WERI-Rb-1 (cell line): Measurements from ENCODE around the gene C6orf89.
"Not testable (repeated sequence)": the region's sequence is repeated elsewhere in the genome, so short reads cannot be mapped to it uniquely, and the experiment has no call there.

Experiments used
- DNase-seq: peaks from one replicate; pipeline ENCODE4 v3.0.0-alpha.2; 2020
- H3K27ac ChIP-seq: fragments of 250-450 bp; sonication (Bioruptor Pico); 2 replicates; pipeline ENCODE4 v1.5.1; 2020; ENCODE audit warnings: mild to moderate bottlenecking, moderate library complexity
- H3K27me3 ChIP-seq: fragments of 250-450 bp; sonication (Bioruptor Pico); 2 replicates; pipeline ENCODE4 v1.5.1; 2021; ENCODE audit warnings: mild to moderate bottlenecking, low read depth, moderate library complexity; ENCODE audit not compliant: insufficient read depth, severe bottlenecking
- H3K36me3 ChIP-seq: fragments of 250-450 bp; sonication (Bioruptor Pico); 2 replicates; pipeline ENCODE4 v1.5.1; 2020; ENCODE audit warnings: mild to moderate bottlenecking, moderate library complexity
- H3K4me3 ChIP-seq: 2 replicates; pipeline ENCODE4 v1.5.1; 2011; ENCODE audit warnings: low read depth, mild to moderate bottlenecking, control low read depth, low read length
- H3K9me3 ChIP-seq: fragments of 250-450 bp; sonication (Bioruptor Pico); 2 replicates; pipeline ENCODE4 v1.5.1; 2021; ENCODE audit warnings: mild to moderate bottlenecking, moderate library complexity; ENCODE audit not compliant: severe bottlenecking
- TF ChIP-seq, protein P1 (sequence below): IDR thresholded peaks from 2 replicates; pipeline ENCODE4 v1.5.1; 2011; ENCODE audit warnings: low read depth, mild to moderate bottlenecking, control low read depth, inconsistent platforms, low read length

Gene C6orf89

DNA sequence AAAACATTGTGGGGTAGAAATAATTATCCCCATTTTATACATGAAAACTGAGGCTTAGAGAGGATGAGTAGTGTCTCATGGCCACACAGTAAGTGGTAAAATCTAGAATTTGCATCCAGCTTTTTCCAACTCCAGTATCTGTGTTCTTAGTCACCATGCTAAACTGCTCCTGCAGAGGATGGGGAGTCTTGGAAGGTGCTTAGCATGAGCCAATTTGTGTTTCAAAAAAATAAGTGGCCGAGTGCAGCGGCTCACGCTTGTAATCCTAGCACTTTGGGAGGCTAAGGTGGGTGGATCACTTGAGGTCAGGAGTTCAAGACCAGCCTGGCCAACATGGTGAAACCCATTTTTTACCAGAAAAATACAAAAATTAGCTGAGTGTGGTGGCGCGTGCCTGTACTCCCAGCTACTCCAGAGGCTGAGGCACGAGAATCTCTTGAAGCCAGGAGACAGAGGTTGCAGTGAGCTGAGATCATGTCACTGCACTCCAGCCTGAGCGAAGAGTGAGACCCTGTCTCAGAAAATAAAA lies 2.4 kb downstream of the C6orf89 start:
- no peaks in the 10 kb centered on the region for H3K36me3 ChIP-seq
- no peaks in the 10 kb centered on the region for H3K27me3 ChIP-seq
- DNase-seq = no peak
- no peaks in the 10 kb centered on the region for H3K9me3 ChIP-seq
- no peak overlapping the region for H3K27ac ChIP-seq
- TF ChIP-seq, protein P1, sequence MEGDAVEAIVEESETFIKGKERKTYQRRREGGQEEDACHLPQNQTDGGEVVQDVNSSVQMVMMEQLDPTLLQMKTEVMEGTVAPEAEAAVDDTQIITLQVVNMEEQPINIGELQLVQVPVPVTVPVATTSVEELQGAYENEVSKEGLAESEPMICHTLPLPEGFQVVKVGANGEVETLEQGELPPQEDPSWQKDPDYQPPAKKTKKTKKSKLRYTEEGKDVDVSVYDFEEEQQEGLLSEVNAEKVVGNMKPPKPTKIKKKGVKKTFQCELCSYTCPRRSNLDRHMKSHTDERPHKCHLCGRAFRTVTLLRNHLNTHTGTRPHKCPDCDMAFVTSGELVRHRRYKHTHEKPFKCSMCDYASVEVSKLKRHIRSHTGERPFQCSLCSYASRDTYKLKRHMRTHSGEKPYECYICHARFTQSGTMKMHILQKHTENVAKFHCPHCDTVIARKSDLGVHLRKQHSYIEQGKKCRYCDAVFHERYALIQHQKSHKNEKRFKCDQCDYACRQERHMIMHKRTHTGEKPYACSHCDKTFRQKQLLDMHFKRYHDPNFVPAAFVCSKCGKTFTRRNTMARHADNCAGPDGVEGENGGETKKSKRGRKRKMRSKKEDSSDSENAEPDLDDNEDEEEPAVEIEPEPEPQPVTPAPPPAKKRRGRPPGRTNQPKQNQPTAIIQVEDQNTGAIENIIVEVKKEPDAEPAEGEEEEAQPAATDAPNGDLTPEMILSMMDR = no peak
- H3K4me3 ChIP-seq = no peak overlapping the region

DNA sequence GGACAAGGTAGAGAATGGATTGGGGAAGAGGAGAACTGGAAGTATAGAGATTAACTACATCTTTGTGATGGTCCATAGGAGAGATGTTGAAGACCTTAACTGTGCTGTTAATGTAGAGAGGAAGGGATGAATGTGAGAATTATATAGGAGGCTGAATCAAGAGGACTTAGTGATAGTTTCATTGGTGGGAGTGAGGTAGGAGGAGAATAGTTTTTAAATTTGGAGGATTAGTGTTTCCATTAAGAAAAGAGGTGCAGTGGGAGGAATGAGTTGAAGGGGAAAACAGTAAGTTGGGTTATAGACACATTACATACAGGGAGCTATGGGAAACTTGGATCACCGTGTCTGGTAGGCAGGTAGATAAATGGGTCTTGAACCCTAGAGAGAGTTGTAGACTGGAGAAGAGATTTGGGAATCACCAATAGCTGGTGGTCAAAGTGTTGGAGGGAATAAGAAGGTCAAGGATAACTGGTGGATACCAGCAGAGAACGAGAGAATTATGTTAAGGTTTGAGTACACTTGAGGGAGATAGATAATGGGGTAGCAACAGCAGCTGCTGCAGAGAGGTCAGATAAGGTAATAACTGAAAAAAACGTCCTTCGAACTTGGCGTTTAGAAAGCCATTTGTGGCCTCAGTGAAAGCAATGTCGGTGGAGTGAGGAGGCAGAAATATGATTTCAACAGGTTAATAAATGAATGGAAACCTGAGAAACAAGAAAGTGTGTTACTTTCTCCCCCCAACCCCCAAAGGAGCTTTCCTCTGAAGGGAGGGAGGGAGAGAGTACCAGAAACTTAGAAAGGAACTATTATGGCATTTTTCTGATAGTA lies 3.1 kb downstream of the C6orf89 start:
- TF ChIP-seq, protein P1 = no peak
- H3K27me3 ChIP-seq = no peaks in the 10 kb centered on the region
- H3K36me3 ChIP-seq = no peaks in the 10 kb centered on the region
- no peak overlapping the region; the same call in 1 of the 2 replicates for H3K4me3 ChIP-seq
- H3K9me3 ChIP-seq = no peaks in the 10 kb centered on the region
- no peak for DNase-seq
- peak overlapping the region; percentile 21 for H3K27ac ChIP-seq

DNA sequence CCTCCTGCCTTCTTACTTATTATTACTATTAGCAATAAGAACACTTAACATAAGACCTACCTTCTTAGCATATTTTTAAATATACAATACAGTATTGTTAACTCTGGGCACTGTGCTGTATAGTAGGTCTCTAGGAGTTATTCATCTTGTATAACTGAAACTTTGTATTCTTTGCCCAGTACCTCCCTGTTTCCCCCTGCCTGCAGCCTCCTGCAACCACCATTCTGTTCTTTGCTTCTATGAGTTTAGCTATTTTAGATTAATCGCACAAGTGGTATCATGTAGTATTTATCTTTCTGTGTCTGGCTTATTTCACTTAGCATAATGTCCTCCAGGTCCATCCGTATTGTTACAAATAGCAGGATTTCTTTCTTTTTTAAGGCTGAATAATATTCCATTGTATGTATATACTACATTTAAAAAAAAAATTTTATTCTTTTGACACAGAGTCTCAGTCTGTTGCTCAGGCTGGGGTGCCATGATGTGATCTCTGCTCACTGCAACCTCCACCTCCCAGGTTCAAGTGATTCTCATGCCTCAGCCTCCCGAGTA lies 4.4 kb downstream of the C6orf89 start:
- TF ChIP-seq, protein P1 = no peak
- no peak overlapping the region for H3K4me3 ChIP-seq
- H3K27ac ChIP-seq = no peak overlapping the region
- H3K9me3 ChIP-seq = no peaks in the 10 kb centered on the region
- no peaks in the 10 kb centered on the region for H3K27me3 ChIP-seq
- no peak for DNase-seq
- H3K36me3 ChIP-seq = no peaks in the 10 kb centered on the region

DNA sequence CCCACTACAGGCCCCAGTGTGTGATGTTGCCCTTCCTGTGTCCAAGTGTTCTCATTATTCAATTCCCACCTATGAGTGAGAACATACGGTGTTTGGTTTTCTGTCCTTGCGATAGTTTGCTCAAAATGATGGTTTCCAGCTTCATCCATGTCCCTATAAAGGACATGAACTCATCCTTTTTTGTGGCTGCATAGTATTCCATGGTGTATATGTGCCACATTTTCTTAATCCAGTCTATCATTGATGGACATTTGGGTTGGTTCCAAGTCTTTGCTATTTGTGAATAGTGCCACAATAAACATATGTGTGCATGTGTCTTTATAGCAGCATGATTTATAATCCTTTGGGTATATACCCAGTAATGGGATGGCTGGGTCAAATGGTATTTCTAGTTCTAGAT lies 5.4 kb downstream of the C6orf89 start:
- H3K36me3 ChIP-seq, H3K9me3 ChIP-seq, H3K27ac ChIP-seq, H3K4me3 ChIP-seq, H3K27me3 ChIP-seq, DNase-seq: not testable (repeated sequence)

DNA sequence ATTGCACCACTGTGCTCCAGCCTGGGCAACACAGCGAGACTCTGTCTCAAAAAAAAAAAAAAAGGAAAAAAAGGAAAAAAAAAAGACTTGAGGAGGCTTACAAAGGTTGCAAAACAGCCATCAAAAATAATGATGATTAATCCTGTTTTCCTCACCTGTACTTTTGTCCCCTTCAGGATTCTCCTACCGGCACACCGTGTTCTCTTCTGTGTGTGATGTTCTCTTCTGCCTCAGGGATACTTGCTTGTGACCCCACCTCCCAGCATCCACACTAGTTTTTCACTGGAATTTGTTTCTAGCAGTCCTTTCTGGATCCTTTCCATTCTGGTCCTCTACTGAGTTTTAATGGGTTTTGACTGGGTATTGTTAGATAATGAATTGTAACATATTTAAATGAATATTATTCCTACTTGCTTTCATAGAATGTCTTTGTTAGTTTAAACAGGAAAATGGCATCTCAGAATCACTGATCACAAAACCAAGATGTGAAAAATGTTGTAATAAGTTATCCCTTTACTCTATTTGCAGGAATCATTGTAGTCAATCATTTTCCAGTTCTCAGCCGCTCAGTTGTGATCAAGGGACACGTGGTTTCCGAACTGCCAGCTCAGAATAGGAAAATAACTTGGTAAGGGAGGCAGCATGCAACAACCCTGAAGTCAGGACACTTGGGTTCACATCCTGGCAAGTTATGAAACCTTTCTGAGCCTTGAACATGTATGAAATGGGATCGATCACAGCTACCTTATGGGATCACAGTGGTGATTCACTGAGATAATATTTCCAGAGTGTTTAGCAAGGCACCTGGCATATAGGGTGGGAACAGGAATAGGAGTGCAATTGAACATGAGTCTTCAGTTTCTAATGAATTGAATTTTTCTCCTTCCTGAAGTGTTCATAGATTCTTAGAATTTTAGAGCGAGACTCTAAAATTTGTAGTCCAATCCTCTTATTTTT lies 8.5 kb downstream of the C6orf89 start:
- Histone ChIP-seq H3K4me3 (no peak overlapping the region), H3K9me3 (no peaks in the 10 kb centered on the region), H3K36me3 (no peaks in the 10 kb centered on the region), H3K27ac (no peak overlapping the region), H3K27me3 (no peaks in the 10 kb centered on the region)
- TF ChIP-seq, protein P1 = no peak
- DNase-seq = no peak

DNA sequence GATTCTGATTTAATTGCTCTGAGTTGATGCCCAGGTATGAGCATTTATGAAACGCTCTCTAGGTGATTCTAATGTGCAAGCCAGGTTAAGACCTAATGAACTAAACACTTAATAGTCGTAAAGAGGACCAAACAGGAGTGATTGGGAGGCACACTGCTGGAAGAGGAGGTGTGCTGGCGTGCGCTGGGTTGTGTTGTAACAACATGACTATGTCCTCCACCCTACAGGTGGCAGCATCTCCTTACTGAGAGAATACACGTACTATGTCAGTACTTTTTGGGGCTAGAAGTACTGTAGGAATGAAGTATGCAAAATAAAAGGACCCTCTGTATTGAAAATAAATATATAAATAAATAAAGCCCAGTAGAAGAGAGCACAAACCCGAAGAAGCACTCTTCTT lies 11.9 kb downstream of the C6orf89 start:
- TF ChIP-seq, protein P1 = peak; percentile 57

More for the DNA sequence above, 11.9 kb downstream of the C6orf89 start:
- H3K27ac ChIP-seq = no peak overlapping the region
- H3K27me3 ChIP-seq = no peaks in the 10 kb centered on the region
- H3K4me3 ChIP-seq = no peak overlapping the region
- peaks cover 13% of the 10 kb centered on the region for H3K36me3 ChIP-seq
- peak; percentile 63 for DNase-seq
- no peaks in the 10 kb centered on the region for H3K9me3 ChIP-seq
